ENCODE measurements around the gene LMF2.
A peak's percentile ranks its signal among the peaks of the same experiment; 100 is the strongest.
"Not testable (repeated sequence)": the region's sequence is repeated elsewhere in the genome, so short reads cannot be mapped to it uniquely, and the experiment has no call there.

The LMF2 gene

DNA sequence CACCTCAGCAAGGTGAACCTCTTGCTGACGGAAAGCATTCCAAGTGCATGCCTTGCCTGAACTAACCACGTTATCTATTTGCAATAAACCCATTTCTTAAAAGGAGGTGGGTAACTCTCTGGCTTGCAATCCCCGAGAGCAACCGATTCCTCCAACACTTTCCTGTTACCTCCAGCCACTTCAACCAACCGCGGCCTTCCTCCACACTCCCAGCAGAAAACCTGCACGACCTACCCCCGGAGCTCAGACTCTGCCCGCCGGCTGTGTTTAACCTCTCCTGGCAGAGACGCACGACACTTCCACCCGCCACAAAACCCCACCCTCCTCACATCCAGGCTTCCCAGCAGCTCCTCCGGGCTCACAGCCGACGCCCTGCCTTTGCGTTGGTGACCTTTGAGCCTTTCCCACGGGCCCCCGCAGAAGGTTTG is 17.2 kb upstream of the LMF2 start:
- DNase-seq: no peak

DNA sequence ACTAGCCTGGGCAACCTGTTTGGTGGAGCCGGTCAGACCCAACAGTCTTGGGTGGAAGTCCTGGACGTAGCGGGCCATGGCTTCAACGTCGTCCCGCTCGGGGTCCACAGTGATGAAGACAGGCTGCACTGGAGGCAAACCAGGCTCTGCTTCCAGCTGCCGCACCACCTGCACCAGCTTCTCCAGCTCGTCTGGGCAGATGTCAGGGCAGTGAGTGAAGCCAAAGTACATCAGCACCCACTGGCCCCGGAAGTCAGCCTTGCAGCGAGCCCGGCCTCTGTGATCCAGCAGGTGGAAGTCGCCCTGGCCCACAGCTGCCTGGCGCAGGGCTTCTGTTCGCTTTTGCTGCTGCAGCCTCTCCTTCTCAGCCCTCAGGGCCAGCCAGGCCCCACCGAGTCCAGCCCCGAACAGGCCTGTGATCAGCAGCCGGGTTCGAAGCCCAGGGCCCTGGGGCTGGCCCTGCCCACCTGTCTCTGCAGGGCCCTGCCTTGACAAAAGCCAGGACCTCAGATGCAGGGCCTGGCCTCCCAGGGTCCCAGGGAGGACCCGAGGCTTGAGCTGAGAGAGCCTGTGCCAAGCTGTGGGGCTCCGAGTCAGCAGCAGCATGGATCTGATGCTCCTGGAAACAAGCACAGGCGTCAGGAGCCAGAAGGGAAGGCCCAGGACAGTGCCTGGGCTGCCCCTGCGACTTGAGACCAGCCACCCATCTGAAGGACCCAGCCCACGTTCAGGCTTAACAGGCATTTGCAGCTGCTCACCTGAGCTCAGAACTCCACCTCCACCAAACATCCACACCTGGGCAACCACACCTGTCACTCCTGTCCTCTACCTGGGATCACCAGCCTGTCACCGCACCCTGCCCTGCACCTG is 16.5 kb upstream of the LMF2 start:
- DNase-seq: no peak

DNA sequence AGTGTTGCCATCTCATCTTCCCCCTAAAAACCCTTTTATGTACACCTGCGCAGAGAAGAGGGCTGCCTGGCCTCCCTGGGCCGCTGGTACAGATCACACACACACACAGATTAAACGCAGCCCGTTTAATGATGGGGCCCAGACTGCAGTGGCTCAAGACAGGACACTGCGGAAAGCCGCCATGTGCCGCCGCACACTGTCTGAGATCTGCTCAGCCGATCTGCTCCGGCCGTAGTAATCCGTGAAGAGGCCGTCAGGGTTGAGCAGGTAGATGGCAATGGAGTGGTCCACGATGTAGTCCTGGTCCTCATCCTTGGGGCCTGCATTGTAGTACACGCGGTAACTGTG is 15.9 kb upstream of the LMF2 start:
- no peak for DNase-seq

DNA sequence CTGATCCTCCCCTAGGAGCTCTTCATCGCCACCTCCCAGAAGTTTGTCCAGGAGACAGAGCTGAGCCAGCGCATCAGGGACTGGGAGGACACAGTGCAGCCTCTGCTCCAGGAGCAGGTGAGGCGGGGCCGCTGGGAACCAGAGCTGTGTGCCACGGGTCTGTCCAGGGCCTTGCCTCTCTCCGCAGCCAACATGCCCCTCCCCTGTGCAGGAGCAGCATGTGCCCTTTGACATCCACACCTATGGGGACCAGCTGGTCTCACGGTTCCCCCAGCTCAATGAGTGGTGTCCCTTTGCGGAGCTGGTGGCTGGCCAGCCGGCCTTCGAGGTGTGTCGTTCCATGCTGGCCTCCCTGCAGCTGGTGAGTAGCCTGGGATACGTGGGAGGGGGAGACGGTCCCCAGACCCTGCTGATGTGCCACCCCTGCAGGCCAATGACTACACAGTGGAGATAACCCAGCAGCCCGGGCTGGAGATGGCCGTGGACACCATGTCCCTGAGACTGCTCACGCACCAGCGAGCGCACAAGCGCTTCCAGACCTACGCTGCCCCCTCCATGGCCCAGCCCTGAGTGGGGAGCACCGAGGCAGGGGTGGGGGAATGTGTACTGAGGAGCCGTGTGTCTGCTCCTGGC is 15.4 kb upstream of the LMF2 start:
- no peak for DNase-seq

DNA sequence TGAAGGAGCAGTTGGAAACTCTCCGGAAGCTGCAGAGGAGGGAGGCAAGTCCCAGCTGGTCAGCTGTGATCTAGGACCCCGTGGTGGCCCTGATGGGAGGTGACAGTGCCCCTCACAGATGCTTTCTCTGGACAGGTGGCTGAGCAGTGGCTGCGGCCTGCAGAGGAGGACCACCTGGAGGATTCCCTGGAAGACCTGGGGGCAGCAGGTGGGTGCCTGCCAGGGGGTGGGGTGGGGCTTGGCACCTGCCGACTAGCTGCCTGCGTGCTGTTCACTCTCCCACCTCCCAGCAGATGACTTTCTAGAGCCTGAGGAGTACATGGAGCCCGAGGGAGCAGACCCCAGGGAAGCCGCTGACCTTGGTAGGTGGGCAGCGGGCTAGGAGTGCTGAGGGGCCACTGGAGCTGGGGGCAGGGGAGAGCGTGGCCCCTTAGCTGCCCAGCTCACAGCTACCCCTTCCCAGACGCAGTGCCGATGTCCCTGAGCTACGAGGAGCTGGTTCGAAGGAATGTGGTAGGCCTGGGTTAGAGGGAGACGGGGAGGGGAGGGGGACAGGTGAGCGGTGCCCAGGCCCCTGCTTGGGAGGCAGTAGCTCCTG is 14.8 kb upstream of the LMF2 start:
- DNase-seq: no peak

DNA sequence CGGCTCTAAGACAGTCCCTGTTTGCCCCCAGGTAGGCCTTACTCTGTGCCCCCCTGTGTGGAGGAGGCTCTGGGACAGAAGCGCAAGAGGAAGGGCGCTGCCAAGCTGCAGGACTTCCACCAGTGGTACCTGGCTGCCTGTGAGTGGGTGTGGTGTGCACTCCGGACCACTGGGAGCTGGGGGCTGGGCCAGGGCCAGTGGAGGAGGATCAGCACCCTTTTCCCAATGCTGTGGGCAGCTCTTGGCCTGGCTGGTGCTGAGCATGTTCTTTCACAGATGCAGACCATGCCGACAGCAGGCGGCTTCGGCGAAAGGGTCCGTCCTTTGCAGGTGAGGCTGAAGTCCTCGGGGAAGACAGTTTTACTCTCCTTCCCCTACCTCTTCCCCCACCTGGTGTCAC is 14.2 kb upstream of the LMF2 start:
- no peak for DNase-seq

DNA sequence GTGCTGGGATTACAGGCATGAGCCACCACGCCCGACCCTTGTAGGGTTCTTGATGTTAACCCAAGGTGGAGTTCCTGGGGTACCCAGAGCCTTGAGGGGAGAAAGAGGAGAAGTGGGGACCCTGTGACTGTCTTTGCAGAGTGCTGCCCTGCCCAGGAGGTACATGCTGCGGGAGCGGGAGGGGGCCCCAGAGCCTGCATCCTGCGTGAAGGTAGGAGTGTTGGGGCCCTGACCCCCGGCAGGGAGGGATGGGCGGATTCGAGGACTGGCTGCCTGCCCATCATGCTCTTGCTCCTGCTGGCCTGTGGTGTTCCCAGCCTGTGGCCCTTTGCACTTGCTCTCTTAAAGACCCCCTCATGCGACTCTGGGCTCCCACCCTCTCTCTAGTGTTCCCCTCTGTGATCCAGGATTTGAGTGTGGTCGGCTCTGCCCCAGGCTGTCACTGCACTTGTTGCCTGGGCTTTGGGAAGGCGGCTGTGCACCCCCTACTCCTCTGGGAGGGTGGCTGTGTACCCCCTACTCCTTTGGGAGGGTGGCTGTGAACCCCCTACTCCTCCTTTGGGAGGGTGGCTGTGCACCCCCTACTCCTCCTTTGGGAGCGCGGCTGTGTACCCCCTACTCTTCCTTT is 13.4 kb upstream of the LMF2 start:
- DNase-seq: no peak

DNA sequence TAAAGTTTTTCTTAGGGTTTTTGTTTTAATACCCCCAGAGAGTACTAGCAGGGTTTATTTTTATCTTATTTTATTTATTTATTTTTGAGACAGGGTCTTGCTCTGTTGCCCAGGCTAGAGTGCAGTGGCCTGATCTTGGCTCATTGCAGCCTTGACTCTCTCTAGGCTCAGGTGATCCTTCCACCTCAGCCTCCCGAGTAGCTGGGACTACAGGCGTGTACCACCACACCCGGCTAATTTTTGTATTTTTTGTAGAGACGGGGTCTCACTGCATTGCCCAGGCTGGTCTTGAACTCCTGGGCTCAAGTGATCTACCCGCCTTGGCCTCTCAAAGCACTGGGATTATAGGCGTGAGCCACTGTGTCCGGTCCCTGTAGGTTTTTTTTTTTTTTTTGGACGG is 12.7 kb upstream of the LMF2 start:
- not testable (repeated sequence) for DNase-seq

DNA sequence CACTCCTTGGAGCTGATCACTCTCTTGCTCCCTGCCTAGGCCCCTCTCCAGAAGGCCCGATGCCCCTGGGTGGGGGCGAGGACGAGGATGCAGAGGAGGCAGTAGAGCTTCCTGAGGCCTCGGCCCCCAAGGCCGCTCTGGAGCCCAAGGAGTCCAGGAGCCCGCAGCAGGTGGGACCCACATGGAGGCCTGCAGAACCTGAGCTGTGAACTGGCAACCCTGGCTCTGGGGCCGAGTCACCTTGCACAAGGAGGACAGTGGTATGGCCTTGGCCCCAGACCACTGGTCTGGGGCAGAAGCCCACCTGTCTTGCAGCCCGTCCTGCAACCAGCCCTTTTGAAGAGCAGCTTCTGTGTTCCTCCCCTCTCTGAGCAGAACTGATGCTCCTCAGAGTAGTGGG is 11.6 kb upstream of the LMF2 start:
- no peak for DNase-seq

DNA sequence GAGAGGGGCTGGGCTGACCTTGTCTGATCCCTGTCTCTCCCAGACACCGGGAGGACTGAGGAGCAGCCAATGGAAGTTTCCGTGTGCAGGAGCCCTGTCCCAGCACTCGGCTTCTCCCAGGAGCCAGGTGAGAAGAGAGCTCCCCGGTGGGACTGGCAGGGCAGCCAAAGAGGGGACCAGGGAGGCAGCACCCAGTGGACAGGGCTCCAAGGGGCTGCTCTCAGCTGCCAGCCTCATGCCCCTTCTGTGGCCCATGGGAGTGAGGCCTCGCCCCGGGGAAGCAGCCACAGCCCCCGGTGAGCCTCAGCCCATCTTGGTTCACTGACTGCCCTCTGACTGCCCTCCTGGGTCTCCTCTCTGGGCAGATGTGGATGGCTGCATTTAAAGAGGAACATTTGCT is 11.1 kb upstream of the LMF2 start:
- DNase-seq: no peak

DNA sequence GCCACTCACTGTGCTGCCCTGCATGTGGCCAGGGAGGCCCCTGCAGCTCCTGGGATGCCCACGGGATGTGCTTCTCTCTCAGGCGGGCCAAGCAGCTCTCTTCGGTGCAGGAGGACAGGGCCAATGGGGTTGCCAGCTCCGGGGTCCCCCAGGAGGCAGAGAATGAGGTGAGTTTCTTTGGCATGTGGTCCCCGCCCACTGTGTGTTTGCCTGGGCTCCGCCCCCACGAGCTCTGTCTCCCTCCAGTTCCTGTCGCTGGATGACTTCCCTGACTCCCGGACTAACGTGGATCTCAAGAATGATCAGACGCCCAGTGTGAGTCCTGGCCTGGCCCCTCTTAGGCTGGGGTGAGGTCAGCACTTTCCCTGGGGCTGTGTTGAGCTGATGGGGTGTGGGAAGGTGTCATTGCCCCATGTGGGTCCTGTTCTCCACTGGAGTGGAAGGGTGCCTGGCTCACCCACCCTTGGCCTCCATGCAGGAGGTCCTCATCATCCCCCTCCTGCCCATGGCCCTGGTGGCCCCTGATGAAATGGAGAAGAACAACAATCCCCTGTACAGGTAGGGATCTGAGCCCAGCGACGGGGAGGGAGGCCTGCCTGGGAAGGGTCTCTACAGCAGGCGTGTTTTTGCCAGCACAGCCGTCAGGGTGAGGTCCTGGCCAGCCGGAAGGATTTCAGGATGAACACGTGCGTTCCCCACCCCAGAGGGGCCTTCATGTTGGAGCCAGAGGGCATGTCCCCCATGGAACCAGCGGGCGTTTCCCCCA is 10.2 kb upstream of the LMF2 start:
- no peak for DNase-seq

DNA sequence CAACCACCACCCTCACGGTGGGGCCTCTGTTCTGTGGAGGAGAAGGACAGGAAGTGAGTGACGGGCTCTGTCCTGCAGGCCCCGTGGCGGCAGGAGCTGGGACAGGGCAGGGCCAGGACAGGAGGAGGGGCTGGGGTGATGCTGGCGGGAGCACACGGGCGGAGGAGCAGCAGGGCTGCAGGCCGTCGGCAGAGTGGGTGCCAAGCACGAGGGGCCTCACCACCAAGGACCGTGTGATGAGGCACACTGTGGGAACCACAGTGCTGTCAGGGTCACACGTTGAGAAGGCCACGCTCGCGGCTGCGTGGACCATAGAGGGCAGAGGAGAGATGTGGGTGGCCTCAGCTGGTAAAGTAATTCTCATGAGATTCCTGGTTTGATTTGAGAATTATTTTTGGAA is 9.4 kb upstream of the LMF2 start:
- no peak for DNase-seq

DNA sequence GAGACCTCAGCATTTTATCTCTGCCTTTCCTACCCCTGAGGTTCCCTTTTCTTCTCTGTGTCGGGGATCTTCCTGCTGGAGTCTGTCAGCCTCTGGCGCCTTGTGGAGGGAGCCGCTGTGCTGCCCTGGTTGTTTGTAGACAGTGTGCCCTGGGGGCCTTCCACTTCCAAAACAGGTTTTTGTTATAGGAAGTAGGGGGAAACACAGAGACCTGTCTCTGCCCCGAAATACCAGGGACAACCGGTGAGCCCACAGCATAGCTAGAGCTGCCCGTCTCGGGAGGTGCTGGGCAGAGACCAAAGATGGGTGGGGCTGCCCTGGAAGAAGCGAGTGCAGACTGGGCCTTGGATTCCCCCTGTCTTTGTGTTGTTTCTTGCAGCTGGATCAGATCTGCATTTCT is 8.6 kb upstream of the LMF2 start:
- DNase-seq: no peak

DNA sequence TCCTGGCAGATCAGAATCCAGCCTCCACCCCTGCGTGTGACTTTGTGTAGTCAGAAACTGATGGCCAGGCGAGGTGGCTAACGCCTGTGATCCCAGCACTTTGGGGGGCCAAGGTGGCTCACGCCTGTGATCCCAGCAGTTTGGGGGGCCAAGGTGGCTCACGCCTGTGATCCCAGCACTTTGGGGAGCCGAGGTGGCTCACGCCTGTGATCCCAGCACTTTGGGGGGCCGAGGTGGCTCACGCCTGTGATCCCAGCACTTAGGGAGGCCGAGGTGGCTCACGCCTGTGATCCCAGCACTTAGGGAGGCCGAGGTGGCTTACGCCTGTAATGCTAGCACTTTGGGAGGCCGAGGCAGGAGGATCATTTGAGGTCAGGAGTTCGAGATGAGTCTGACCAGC is 5.7 kb upstream of the LMF2 start:
- DNase-seq: no peak

DNA sequence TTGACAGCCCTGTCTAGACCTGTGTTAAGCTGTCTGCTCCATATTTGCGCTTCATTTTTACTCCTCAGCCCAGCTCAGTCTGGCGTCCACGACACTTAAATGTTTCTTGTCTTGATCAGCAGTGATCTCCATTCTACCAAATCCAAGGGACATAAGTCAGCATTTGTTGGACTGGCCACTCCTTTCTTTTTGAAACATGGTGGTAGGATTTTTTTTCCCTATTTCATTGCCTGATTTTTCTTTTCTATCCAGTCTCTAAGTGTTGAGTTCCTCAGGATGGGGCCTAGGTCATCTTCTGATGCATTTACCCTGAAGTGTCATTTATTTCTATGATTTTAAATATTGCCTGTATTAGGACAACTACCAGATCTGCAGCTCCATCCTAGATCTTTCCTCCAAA is 1.4 kb upstream of the LMF2 start:
- DNase-seq: no peak

DNA sequence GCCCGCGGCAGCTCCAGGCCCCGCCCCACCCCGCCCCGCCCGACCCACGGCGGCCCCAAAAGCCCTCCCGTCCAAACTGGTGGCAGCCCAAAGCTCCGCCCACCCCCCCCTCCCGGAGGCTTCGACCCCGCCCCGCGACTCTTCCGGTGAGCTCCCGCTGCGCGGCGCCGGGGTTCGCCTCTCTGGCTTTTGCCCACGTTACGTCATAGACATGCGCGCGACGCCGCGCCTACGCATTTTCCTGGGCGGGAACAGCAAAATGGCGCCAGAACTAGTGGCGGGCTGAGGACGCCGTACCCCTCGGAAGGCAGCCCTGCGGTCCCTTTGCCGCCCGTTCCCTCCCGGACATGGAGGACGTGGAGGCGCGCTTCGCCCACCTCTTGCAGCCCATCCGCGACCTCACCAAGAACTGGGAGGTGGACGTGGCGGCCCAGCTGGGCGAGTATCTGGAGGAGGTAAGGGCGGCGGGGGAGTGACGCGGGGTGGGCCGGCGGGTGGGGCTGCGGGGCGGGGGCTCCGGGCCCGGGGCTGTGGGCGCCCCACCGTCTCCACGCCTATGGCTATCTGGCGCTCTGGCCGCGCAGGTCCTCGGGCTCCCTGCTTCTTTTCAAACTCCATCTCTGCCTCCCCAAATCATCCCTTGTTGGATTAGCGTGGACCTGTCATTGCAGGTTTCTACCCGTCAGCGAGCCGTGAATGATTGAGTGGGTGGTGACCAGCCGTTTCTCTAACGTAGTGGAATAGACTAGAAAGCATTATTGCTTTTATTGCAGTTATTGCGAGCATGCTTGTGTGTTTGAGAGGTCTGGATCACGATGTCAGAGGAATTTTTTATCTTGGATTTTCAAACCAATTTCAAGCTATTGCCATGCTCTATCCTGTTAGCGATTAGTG is 736 bp upstream of the LMF2 start, which contains the start of gene NCAPH2:
TSS of gene NCAPH2 (plus strand) at position 234 of the 894 bp plus-strand sequence. CDS start at position 348, 114 bp downstream.
- peak in 48 of 56 donors; percentile 66 to 100 (median 99) for DNase-seq

DNA sequence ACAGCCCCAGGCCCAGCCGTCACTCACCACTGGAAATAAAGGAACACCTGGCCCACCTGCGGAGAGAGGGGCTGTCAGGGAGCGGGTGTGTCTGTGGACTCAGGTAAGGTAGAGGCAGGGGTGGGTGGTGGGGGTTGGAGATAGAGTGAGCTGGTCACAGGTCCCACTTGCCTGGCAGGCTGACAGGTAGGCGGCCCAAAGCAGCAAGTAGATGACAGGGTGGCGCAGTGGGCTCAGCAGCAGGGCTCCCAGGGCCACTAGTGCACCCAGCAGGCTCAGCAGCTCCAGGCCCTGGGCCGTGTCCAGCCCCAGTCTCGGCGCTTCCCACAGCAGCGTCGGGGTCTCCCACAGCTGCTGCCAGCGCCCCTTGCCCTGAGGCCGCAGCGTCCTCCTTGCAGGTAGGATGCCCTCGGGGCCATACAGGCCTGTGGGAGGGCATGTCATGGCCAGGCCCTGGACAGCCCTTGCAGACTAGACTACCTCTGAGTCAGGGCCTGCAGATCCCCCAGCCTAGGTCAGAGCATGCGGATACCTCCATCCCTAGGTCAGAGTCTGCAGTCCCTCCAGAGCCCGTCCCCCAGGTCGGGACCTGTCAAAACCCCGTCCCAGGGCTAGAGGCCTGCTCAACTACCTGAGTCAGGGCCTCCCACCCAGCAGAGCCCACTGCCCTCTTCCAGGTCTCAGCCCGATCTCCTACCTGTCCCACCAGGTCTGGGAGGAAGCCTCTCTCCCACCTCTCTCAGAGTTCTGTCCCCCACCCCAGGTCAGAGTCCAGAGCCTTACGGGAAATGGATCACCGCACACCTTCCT is 686 bp downstream of the LMF2 start:
- DNase-seq: peak in 1 of 56 donors; percentile 8

DNA sequence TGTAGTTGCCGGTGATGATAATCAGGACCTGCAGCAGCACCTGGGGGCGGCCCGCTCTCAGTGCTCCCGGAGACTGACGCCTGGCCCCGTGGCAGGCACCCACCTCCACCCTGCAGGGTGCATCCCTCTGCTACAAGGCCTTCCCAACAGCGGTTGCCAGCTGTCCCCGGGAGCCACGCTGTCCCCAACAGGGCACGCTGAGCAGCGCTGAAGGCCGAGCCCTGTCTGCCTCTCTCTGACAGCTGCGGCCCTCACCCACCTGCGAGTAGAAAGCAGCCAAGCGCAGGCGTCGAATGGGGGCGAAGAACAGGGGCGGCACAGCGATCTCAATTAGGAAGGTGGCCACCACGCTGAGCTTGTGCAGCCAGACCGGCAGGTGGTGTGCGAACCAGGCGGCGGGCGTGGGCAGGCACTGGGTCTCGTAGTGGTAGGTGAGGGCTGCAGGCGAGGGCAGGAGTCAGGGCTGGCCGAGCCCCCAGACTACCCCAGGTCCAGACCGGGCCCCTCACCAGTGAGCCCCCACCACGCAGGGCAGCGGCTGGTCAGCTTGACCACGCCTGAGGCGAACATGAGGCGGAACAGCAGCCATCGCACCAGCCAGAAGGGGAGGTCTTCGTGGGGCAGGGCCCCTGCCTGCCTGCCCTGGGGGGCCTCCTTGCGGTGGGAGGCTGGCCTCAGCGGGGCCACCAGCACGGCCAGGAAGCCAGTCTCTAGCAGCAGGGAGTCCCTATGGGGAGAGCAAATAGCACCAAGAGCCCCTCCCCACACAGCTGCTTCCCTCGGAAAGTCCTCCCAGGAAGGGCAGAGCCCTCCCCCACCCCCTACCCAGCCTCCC is 1.5 kb downstream of the LMF2 start:
- no peak for DNase-seq

Data from nucleus accumbens (tissue), 56 donors.